HepG2 (cell line): ENCODE data around the gene CHST11. TPM values are rescaled to one million over a fixed set of nuclear protein-coding genes. Genes with fewer than 3 reads are reported as not detected.

Experiments used
- ATAC-seq: fragments of 200-7000 bp; cut with Tn5 transposase; 3 replicates; pipeline ENCODE4 v1.9.1; 2020; ENCODE audit warnings: mild to moderate bottlenecking, moderate library complexity
- BruUV-seq: library from RNA; stranded (reverse); fragments of 400-500 nt; replicated peaks from 2 replicates; lab custom pipeline; 2021; lab: Mats Ljungman, UMichigan
- CTCF ChIA-PET: fragments of 300-600 bp; formaldehyde crosslinking; extraction: SDS; loops from one replicate; lab custom pipeline; 2021; ENCODE audit warnings: low total read pairs, inconsistent platforms, low intra/inter-chr PET ratio; lab: Yijun Ruan, JAX
- POLR2A ChIA-PET: fragments of 350-600 bp; sonication (Branson Sonifier 250); formaldehyde crosslinking; loops from one replicate; lab custom pipeline; 2020; ENCODE audit warnings: antibody characterized with exemption, inconsistent platforms; lab: Yijun Ruan, JAX
- DNase-seq: peaks from one replicate; pipeline ENCODE4 v3.0.0-alpha.2; 2015; ENCODE audit warnings: low spot score
- FAIRE-seq: peaks from 3 replicates; lab custom pipeline; 2011; peaks lifted over from hg19 to GRCh38; lab: Jason Lieb, UNC
- H2AFZ ChIP-seq: one replicate; pipeline ENCODE4 v1.6.1; 2011; ENCODE audit warnings: low read length, inconsistent platforms
- H3K27ac ChIP-seq: fragments of 300-600 bp; 3 replicates; pipeline ENCODE4 v1.8.0; 2011; ENCODE audit warnings: mixed run types, mild to moderate bottlenecking, mixed read lengths, low read length, inconsistent platforms; ENCODE audit not compliant: insufficient read depth; ENCODE audit errors: extremely low read length
- H3K27me3 ChIP-seq, 2 experiments: fragments of 200-600 bp in 1 of 2; 2 replicates in 1 of 2; 3 replicates in 1 of 2; pipeline versions ENCODE4 v1.6.0 to v1.8.0; 2011; ENCODE audit warnings: low read length in 2 of 2, mild to moderate bottlenecking in 2 of 2, moderate library complexity in 2 of 2, inconsistent platforms in 1 of 2; ENCODE audit not compliant: insufficient read depth in 2 of 2, control insufficient read depth in 1 of 2
- H3K36me3 ChIP-seq, 2 experiments: fragments of 200-600 bp in 1 of 2; replicated peaks in 1 of 2; 2 replicates in 1 of 2; 3 replicates in 1 of 2; pipeline versions ENCODE4 v1.5.1 to v1.8.0; 2011; ENCODE audit warnings: low read length in 2 of 2, inconsistent platforms in 1 of 2; ENCODE audit not compliant: insufficient read depth in 2 of 2, control insufficient read depth in 1 of 2
- H3K4me1 ChIP-seq: 2 replicates; pipeline ENCODE4 v1.5.1; 2012; ENCODE audit warnings: low read length, inconsistent platforms; ENCODE audit not compliant: insufficient read depth
- H3K4me2 ChIP-seq: 2 replicates; pipeline ENCODE4 v1.6.0; 2011; ENCODE audit warnings: low read depth, low read length, inconsistent platforms
- H3K4me3 ChIP-seq, 3 experiments: fragments of 200-600 bp in 1 of 3; sonication (generic), shearing (Covaris generic) in 1 of 3; replicated peaks in 1 of 3; 2 replicates each; pipeline ENCODE4 v1.5.1; 2011 to 2016; ENCODE audit warnings: low read length in 3 of 3, inconsistent platforms in 2 of 3, low read depth in 2 of 3, mild to moderate bottlenecking in 2 of 3, control low read depth in 1 of 3, mixed read lengths in 1 of 3; ENCODE audit not compliant: insufficient read depth in 1 of 3
- H3K79me2 ChIP-seq: one replicate; pipeline ENCODE4 v1.6.1; 2011; ENCODE audit warnings: low read length, inconsistent platforms; ENCODE audit not compliant: insufficient read depth
- H3K9ac ChIP-seq: 2 replicates; pipeline ENCODE4 v1.6.0; 2011; ENCODE audit warnings: mild to moderate bottlenecking, low read depth, low read length, inconsistent platforms; ENCODE audit not compliant: insufficient read depth
- H3K9me3 ChIP-seq: 2 replicates; pipeline ENCODE4 v1.5.1; 2012; ENCODE audit warnings: mild to moderate bottlenecking, low read length
- H4K20me1 ChIP-seq: 2 replicates; pipeline ENCODE4 v1.6.0; 2011; ENCODE audit warnings: inconsistent platforms, mild to moderate bottlenecking, low read length, moderate library complexity; ENCODE audit not compliant: insufficient read depth
- NCOR1 ChIP-seq: fragments of 200-600 bp; sonication (generic); IDR thresholded peaks from 2 replicates; pipeline ENCODE4 v1.7.0; 2017; ENCODE audit warnings: antibody characterized with exemption, low read length, borderline replicate concordance
- ZMYM3 ChIP-seq: sonication (generic); formaldehyde crosslinking; IDR thresholded peaks from 2 replicates; pipeline ENCODE4 v1.5.1; 2020; ENCODE audit warnings: mild to moderate bottlenecking, missing genetic modification reagents
- WGBS: methylation state at CpG from one replicate; pipeline ENCODE4 v1.1.6; 2017; ENCODE audit warnings: low lambda C conversion rate; 5-methylcytosine and 5-hydroxymethylcytosine counted together
- in situ Hi-C: cut with HindIII; loops from 2 replicates; pipeline ENCODE4 v1.10.0; 2017; ENCODE audit warnings: low pct_unique_long_range_greater_than_20kb; ENCODE audit not compliant: extremely low pct_ligation_motif_present
- intact Hi-C: fragments of 100-400 bp; cut with micrococcal nuclease; formaldehyde crosslinking; loops from one replicate; pipeline ENCODE4 v1.10.0; 2022; ENCODE audit not compliant: unreplicated experiment
- polyA plus RNA-seq, 8 experiments: library from polyadenylated mRNA; depleted of rRNA in 3 of 8; stranded (reverse) in 7 of 8; unstranded in 1 of 8; fragments of >200 nt; fragmentation: Illumina TruSeq in 4 of 8; extraction: Trizol in 4 of 8; gene quantifications; 2 replicates each; pipeline versions ENCODE4 v1.2.1 to v1.2.3, GENCODE V29; 2011 to 2016; ENCODE audit warnings: low read depth in 4 of 8, missing spikeins in 1 of 8, mixed read lengths in 1 of 8; ENCODE audit not compliant: insufficient read depth in 1 of 8
- total RNA-seq, 5 experiments: library from RNA; depleted of rRNA; stranded (reverse); fragments of >200 nt; fragmentation: Illumina TruSeq; extraction: Trizol; gene quantifications; 2 replicates each; pipeline ENCODE4 v1.2.3, GENCODE V29; 2016; ENCODE audit warnings: low read depth in 1 of 5
- TF ChIP-seq, protein P1 (sequence below): sonication (generic); formaldehyde crosslinking; IDR thresholded peaks from 2 replicates; pipeline ENCODE4 v1.4.0; 2020; ENCODE audit warnings: missing genetic modification reagents
- TF ChIP-seq, protein P2 (sequence below): sonication (generic); formaldehyde crosslinking; IDR thresholded peaks from 2 replicates; pipeline ENCODE4 v1.5.0; 2020; ENCODE audit warnings: mild to moderate bottlenecking, missing genetic modification reagents, borderline replicate concordance
- TF ChIP-seq, protein P3 (sequence below): IDR thresholded peaks from 2 replicates; pipeline ENCODE4 v1.6.1; 2016; ENCODE audit warnings: missing compliant biosample characterization, missing genetic modification reagents, borderline replicate concordance
- TF ChIP-seq, protein P4 (sequence below): sonication (generic); formaldehyde crosslinking; IDR thresholded peaks from 2 replicates; pipeline ENCODE4 v1.4.0; 2020; ENCODE audit warnings: missing genetic modification reagents

The CHST11 gene
- total and polyA plus RNA-seq, 2 of the 13 experiments (the other 11 are each of a cell fraction or from before 2014, with no cell fraction given): 0.15 TPM; not detected in 1

DNA sequence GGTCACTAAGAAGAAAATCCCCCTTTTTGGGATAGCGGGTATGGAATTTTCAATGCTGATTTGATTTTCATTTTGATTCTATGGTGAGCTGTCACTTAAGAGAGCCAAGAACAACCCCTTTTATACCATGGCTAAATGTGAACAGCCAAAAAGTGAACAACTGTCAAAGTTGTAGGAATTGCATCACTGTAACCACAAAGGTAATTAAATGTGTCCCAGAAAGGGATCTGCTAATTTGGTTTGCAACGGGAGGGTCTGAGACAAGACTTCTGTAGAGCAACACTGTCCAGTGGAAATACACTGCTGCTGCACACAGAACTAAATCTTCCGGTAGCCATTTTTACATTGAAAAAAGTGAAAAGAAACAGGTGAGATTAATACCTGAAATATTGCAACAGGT, 14.6 kb downstream of the CHST11 start:
- Histone ChIP-seq H3K9me3 (no peaks in the 10 kb centered on the region), H3K27ac (no peak overlapping the region), H3K36me3 (no peaks in the 10 kb centered on the region), H3K4me3 (no peak overlapping the region), H3K79me2 (no peaks in the 10 kb centered on the region), H4K20me1 (no peaks in the 10 kb centered on the region), H3K4me1 (no peaks in the 10 kb centered on the region), H3K9ac (no peak overlapping the region), H3K27me3 (peaks cover 0 to 10% of the 10 kb centered on the region in 2 experiments; a peak in 3 of 5 replicates), H3K4me2 (no peak overlapping the region), H2AFZ (no peak overlapping the region)
- TF ChIP-seq, protein P1, sequence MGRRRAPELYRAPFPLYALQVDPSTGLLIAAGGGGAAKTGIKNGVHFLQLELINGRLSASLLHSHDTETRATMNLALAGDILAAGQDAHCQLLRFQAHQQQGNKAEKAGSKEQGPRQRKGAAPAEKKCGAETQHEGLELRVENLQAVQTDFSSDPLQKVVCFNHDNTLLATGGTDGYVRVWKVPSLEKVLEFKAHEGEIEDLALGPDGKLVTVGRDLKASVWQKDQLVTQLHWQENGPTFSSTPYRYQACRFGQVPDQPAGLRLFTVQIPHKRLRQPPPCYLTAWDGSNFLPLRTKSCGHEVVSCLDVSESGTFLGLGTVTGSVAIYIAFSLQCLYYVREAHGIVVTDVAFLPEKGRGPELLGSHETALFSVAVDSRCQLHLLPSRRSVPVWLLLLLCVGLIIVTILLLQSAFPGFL (CRISPR knock-in tag): no peak
- TF ChIP-seq, protein P2, sequence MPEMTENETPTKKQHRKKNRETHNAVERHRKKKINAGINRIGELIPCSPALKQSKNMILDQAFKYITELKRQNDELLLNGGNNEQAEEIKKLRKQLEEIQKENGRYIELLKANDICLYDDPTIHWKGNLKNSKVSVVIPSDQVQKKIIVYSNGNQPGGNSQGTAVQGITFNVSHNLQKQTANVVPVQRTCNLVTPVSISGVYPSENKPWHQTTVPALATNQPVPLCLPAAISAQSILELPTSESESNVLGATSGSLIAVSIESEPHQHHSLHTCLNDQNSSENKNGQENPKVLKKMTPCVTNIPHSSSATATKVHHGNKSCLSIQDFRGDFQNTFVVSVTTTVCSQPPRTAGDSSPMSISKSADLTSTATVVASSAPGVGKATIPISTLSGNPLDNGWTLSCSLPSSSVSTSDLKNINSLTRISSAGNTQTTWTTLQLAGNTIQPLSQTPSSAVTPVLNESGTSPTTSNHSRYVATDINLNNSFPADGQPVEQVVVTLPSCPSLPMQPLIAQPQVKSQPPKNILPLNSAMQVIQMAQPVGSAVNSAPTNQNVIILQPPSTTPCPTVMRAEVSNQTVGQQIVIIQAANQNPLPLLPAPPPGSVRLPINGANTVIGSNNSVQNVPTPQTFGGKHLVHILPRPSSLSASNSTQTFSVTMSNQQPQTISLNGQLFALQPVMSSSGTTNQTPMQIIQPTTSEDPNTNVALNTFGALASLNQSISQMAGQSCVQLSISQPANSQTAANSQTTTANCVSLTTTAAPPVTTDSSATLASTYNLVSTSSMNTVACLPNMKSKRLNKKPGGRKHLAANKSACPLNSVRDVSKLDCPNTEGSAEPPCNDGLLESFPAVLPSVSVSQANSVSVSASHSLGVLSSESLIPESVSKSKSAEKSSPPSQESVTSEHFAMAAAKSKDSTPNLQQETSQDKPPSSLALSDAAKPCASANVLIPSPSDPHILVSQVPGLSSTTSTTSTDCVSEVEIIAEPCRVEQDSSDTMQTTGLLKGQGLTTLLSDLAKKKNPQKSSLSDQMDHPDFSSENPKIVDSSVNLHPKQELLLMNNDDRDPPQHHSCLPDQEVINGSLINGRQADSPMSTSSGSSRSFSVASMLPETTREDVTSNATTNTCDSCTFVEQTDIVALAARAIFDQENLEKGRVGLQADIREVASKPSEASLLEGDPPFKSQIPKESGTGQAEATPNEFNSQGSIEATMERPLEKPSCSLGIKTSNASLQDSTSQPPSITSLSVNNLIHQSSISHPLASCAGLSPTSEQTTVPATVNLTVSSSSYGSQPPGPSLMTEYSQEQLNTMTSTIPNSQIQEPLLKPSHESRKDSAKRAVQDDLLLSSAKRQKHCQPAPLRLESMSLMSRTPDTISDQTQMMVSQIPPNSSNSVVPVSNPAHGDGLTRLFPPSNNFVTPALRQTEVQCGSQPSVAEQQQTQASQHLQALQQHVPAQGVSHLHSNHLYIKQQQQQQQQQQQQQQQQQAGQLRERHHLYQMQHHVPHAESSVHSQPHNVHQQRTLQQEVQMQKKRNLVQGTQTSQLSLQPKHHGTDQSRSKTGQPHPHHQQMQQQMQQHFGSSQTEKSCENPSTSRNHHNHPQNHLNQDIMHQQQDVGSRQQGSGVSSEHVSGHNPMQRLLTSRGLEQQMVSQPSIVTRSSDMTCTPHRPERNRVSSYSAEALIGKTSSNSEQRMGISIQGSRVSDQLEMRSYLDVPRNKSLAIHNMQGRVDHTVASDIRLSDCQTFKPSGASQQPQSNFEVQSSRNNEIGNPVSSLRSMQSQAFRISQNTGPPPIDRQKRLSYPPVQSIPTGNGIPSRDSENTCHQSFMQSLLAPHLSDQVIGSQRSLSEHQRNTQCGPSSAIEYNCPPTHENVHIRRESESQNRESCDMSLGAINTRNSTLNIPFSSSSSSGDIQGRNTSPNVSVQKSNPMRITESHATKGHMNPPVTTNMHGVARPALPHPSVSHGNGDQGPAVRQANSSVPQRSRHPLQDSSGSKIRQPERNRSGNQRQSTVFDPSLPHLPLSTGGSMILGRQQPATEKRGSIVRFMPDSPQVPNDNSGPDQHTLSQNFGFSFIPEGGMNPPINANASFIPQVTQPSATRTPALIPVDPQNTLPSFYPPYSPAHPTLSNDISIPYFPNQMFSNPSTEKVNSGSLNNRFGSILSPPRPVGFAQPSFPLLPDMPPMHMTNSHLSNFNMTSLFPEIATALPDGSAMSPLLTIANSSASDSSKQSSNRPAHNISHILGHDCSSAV (CRISPR knock-in tag): no peak
- TF ChIP-seq ZMYM3 (CRISPR knock-in tag) (no peak), NCOR1 (no peak)
- TF ChIP-seq, protein P3, sequence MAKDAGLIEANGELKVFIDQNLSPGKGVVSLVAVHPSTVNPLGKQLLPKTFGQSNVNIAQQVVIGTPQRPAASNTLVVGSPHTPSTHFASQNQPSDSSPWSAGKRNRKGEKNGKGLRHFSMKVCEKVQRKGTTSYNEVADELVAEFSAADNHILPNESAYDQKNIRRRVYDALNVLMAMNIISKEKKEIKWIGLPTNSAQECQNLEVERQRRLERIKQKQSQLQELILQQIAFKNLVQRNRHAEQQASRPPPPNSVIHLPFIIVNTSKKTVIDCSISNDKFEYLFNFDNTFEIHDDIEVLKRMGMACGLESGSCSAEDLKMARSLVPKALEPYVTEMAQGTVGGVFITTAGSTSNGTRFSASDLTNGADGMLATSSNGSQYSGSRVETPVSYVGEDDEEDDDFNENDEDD (CRISPR knock-in tag): no peak
- TF ChIP-seq, protein P4, sequence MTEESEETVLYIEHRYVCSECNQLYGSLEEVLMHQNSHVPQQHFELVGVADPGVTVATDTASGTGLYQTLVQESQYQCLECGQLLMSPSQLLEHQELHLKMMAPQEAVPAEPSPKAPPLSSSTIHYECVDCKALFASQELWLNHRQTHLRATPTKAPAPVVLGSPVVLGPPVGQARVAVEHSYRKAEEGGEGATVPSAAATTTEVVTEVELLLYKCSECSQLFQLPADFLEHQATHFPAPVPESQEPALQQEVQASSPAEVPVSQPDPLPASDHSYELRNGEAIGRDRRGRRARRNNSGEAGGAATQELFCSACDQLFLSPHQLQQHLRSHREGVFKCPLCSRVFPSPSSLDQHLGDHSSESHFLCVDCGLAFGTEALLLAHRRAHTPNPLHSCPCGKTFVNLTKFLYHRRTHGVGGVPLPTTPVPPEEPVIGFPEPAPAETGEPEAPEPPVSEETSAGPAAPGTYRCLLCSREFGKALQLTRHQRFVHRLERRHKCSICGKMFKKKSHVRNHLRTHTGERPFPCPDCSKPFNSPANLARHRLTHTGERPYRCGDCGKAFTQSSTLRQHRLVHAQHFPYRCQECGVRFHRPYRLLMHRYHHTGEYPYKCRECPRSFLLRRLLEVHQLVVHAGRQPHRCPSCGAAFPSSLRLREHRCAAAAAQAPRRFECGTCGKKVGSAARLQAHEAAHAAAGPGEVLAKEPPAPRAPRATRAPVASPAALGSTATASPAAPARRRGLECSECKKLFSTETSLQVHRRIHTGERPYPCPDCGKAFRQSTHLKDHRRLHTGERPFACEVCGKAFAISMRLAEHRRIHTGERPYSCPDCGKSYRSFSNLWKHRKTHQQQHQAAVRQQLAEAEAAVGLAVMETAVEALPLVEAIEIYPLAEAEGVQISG (CRISPR knock-in tag): no peak
- no peak for DNase-seq
- FAIRE-seq: no peak
- ChIA-PET CTCF (no interaction called here), POLR2A (no interaction called here)
- no peak for ATAC-seq
- intact Hi-C loops (no loop called here), in situ Hi-C loops (no loop called here)
- WGBS: 45% methylated on average over 3 of the region's 3 CpGs
- no TSS peak for BruUV-seq
